SK-N-SH (cell line): ENCODE data around the gene RAB3IL1. TPM values are rescaled to one million over a fixed set of nuclear protein-coding genes. Genes with fewer than 3 reads are reported as not detected.

Experiments
- CTCF ChIA-PET: fragments of 300-600, 350-600 bp; formaldehyde crosslinking; extraction: SDS; loops from one replicate; lab custom pipeline; 2021; lab: Yijun Ruan, JAX
- POLR2A ChIA-PET: fragments of 350-600 bp; sonication (Branson Sonifier 250); formaldehyde crosslinking; extraction: SDS; loops from one replicate; lab custom pipeline; 2020; ENCODE audit warnings: antibody characterized with exemption, inconsistent platforms; lab: Yijun Ruan, JAX
- DNase-seq: peaks from one replicate; pipeline ENCODE4 v3.0.0; 2012
- H2AFZ ChIP-seq: fragments of 200-600 bp; sonication (generic); 2 replicates; pipeline ENCODE4 v1.8.1; 2016; ENCODE audit warnings: antibody characterized with exemption, mild to moderate bottlenecking, low read depth
- H3F3A ChIP-seq: fragments of 200-600 bp; sonication (generic); replicated peaks from 2 replicates; pipeline ENCODE3; 2016; ENCODE audit warnings: antibody characterized with exemption, mild to moderate bottlenecking; ENCODE audit not compliant: insufficient read depth
- H3K27ac ChIP-seq, 2 experiments: fragments of 200-500 bp in 1 of 2; fragments of 200-600 bp in 1 of 2; sonication (Bioruptor generic) in 1 of 2; sonication (generic), shearing (Covaris generic) in 1 of 2; 2 replicates each; pipeline versions ENCODE4 v1.5.1 to v1.6.1; 2014 to 2016; ENCODE audit warnings: low read depth in 2 of 2, inconsistent platforms in 1 of 2, low read length in 1 of 2, mild to moderate bottlenecking in 1 of 2, mixed read lengths in 1 of 2
- H3K27me3 ChIP-seq: fragments of 200-600 bp; sonication (generic), shearing (Covaris generic); 2 replicates; pipeline ENCODE4 v1.6.1; 2016; ENCODE audit warnings: mixed run types; ENCODE audit not compliant: insufficient read depth
- H3K36me3 ChIP-seq, 2 experiments: fragments of 200-500 bp in 1 of 2; fragments of 200-600 bp in 1 of 2; sonication (Bioruptor generic) in 1 of 2; sonication (generic) in 1 of 2; replicated peaks in 1 of 2; 2 replicates each; pipeline versions ENCODE3 to v1.5.1; 2014 to 2016; ENCODE audit warnings: low read length in 1 of 2, mild to moderate bottlenecking in 1 of 2; ENCODE audit not compliant: insufficient read depth in 2 of 2, control insufficient read depth in 1 of 2
- H3K4me1 ChIP-seq, 2 experiments: fragments of 200-500 bp in 1 of 2; fragments of 200-600 bp in 1 of 2; sonication (Bioruptor generic) in 1 of 2; sonication (generic), shearing (Covaris generic) in 1 of 2; 2 replicates each; pipeline versions ENCODE4 v1.5.1 to v1.6.1; 2014 to 2016; ENCODE audit warnings: low read depth in 1 of 2, low read length in 1 of 2, mixed run types in 1 of 2; ENCODE audit not compliant: insufficient read depth in 2 of 2, control insufficient read depth in 1 of 2
- H3K4me2 ChIP-seq: fragments of 200-600 bp; sonication (generic), shearing (Covaris generic); 2 replicates; pipeline ENCODE4 v1.6.1; 2017; ENCODE audit warnings: mixed run types
- H3K4me3 ChIP-seq, 2 experiments: fragments of 200-500 bp in 1 of 2; fragments of 200-600 bp in 1 of 2; sonication (Bioruptor generic) in 1 of 2; sonication (generic), shearing (Covaris generic) in 1 of 2; 2 replicates each; pipeline versions ENCODE4 v1.5.1 to v1.8.1; 2014 to 2016; ENCODE audit warnings: low read depth in 2 of 2, inconsistent platforms in 1 of 2, low read length in 1 of 2, mild to moderate bottlenecking in 1 of 2, mixed read lengths in 1 of 2, moderate library complexity in 1 of 2
- H3K79me2 ChIP-seq: fragments of 200-600 bp; sonication (generic); 2 replicates; pipeline ENCODE4 v1.8.1; 2017; ENCODE audit warnings: mild to moderate bottlenecking; ENCODE audit not compliant: insufficient read depth
- H3K9ac ChIP-seq: fragments of 200-600 bp; sonication (generic); 2 replicates; pipeline ENCODE4 v1.6.1; 2017; ENCODE audit warnings: mixed run types
- H3K9me2 ChIP-seq: fragments of 200-600 bp; sonication (generic); 2 replicates; pipeline ENCODE4 v1.6.1; 2017; ENCODE audit warnings: mixed run types
- H3K9me3 ChIP-seq: fragments of 200-600 bp; sonication (generic); 2 replicates; pipeline ENCODE4 v1.6.1; 2017; ENCODE audit warnings: mixed run types, mild to moderate bottlenecking, moderate library complexity
- H4K20me1 ChIP-seq: fragments of 200-600 bp; sonication (generic); 2 replicates; pipeline ENCODE4 v1.6.1; 2017; ENCODE audit warnings: mild to moderate bottlenecking, mixed run types; ENCODE audit not compliant: insufficient read depth
- CTCF ChIP-seq: fragments of 200-600 bp; sonication (generic); IDR thresholded peaks from 2 replicates; pipeline ENCODE4 v1.6.1; 2017; ENCODE audit warnings: antibody characterized with exemption, mild to moderate bottlenecking, moderate library complexity
- EP300 ChIP-seq, 2 experiments: IDR thresholded peaks; 2 replicates each; pipeline versions ENCODE4 v1.4.0 to v1.6.1; 2012; ENCODE audit warnings: borderline replicate concordance in 1 of 2, low read depth in 1 of 2, low read length in 1 of 2
- EZH2phosphoT487 ChIP-seq: fragments of 200-600 bp; sonication (generic); IDR thresholded peaks from 2 replicates; pipeline ENCODE4 v1.6.1; 2017; ENCODE audit warnings: low read depth, mixed run types, mild to moderate bottlenecking, antibody characterized with exemption, moderate library complexity, borderline replicate concordance
- FOSL2 ChIP-seq: IDR thresholded peaks from 2 replicates; pipeline ENCODE4 v1.4.0; 2012; ENCODE audit warnings: low read depth, mild to moderate bottlenecking, moderate library complexity, borderline replicate concordance
- FOXJ3 ChIP-seq: sonication (generic); formaldehyde crosslinking; IDR thresholded peaks from 2 replicates; pipeline ENCODE4 v1.5.1; 2020; ENCODE audit warnings: mild to moderate bottlenecking, missing genetic modification reagents
- FOXM1 ChIP-seq: IDR thresholded peaks from 2 replicates; pipeline ENCODE4 v1.4.0; 2012; ENCODE audit warnings: low read depth, mild to moderate bottlenecking
- GATA2 ChIP-seq: sonication (generic); formaldehyde crosslinking; IDR thresholded peaks from 2 replicates; pipeline ENCODE4 v1.5.0; 2020; ENCODE audit warnings: mild to moderate bottlenecking, missing genetic modification reagents
- JUND ChIP-seq: IDR thresholded peaks from 2 replicates; pipeline ENCODE4 v1.4.0; 2012
- NFIC ChIP-seq: IDR thresholded peaks from 2 replicates; pipeline ENCODE4 v1.4.0; 2012; ENCODE audit warnings: borderline replicate concordance
- PBX3 ChIP-seq: IDR thresholded peaks from 2 replicates; pipeline ENCODE4; 2012
- RAD21 ChIP-seq: IDR thresholded peaks from 2 replicates; pipeline ENCODE4 v1.6.1; 2012; ENCODE audit warnings: mild to moderate bottlenecking, low read length
- RFX5 ChIP-seq: IDR thresholded peaks from 2 replicates; pipeline ENCODE4 v1.6.1; 2012; ENCODE audit warnings: mild to moderate bottlenecking, improper control_type of control experiment, low read length
- RXRA ChIP-seq: IDR thresholded peaks from 2 replicates; pipeline ENCODE4 v1.4.0; 2012; ENCODE audit warnings: low read depth, mild to moderate bottlenecking, borderline replicate concordance
- SIN3A ChIP-seq: IDR thresholded peaks from 2 replicates; pipeline ENCODE4 v1.6.1; 2012; ENCODE audit warnings: low read depth, mild to moderate bottlenecking, low read length, moderate library complexity, borderline replicate concordance
- SMC3 ChIP-seq: IDR thresholded peaks from 2 replicates; pipeline ENCODE4 v1.6.1; 2012; ENCODE audit warnings: low read depth, low read length, improper control_type of control experiment
- TAF1 ChIP-seq: IDR thresholded peaks from 2 replicates; pipeline ENCODE4 v1.6.1; 2012; ENCODE audit warnings: low read depth, mild to moderate bottlenecking, low read length, moderate library complexity, borderline replicate concordance
- USF2 ChIP-seq: fragments of 150-350 bp; IDR thresholded peaks from 2 replicates; pipeline ENCODE4 v1.6.1; 2017; ENCODE audit warnings: antibody characterized with exemption, low read length, low read depth, borderline replicate concordance
- ZBTB33 ChIP-seq: IDR thresholded peaks from 2 replicates; pipeline ENCODE4 v1.4.0; 2012; ENCODE audit warnings: low read depth, borderline replicate concordance
- WGBS: methylation state at CpG from one replicate; pipeline ENCODE4 v1.1.6; 2017; ENCODE audit warnings: low lambda C conversion rate; 5-methylcytosine and 5-hydroxymethylcytosine counted together
- polyA plus RNA-seq, 3 experiments: library from polyadenylated mRNA; depleted of rRNA; stranded (reverse); fragments of >200 nt; gene quantifications; 2 replicates each; pipeline ENCODE4 v1.2.3, GENCODE V29; 2012

Gene RAB3IL1
- polyA plus RNA-seq, 1 of the 3 experiments (the other 2 are of a cell fraction): 10.2 TPM

- no peak overlapping the region for H3K9ac ChIP-seq
- no peaks in the 10 kb centered on the region for H3K27me3 ChIP-seq
- H3K9me3 ChIP-seq: no peaks in the 10 kb centered on the region
- 80% methylated on average over 3 of the region's 3 CpGs for WGBS
- H2AFZ ChIP-seq: no peak overlapping the region
- peaks cover 3% of the 10 kb centered on the region for H3F3A ChIP-seq
- no peaks in the 10 kb centered on the region for H3K79me2 ChIP-seq
- no peaks in the 10 kb centered on the region for H3K36me3 ChIP-seq
- ChIA-PET POLR2A (interaction anchor here (0.6 to 4.0 kb wide), 2 partner anchors 15 to 137 kb away, joined by 3 to 76 read pairs; partner anchors contain the start of gene FTH1), CTCF (interaction anchor here (8.5 to 10.4 kb wide), 2 partner anchors 52 to 129 kb away, joined by 142 to 543 read pairs; no protein-coding TSS in a partner anchor)
- no peak overlapping the region for H3K4me3 ChIP-seq
- no peak overlapping the region for H3K4me2 ChIP-seq
- H3K27ac ChIP-seq: no peak overlapping the region
- no peaks in the 10 kb centered on the region for H4K20me1 ChIP-seq
- H3K9me2 ChIP-seq: no peaks in the 10 kb centered on the region
- no peak for DNase-seq
- peaks cover 11 to 14% of the 10 kb centered on the region in 2 experiments; a peak in 2 of 4 replicates for H3K4me1 ChIP-seq
- TF ChIP-seq ZBTB33: no peak
Measured at GRCh38 chr11:61952882-61953281, 35.5 kb upstream of the RAB3IL1 start.

- Histone ChIP-seq H3K9me3 (no peaks in the 10 kb centered on the region), H3K36me3 (no peaks in the 10 kb centered on the region), H2AFZ (no peak overlapping the region), H3K27ac (no peak overlapping the region), H3K4me3 (no peak overlapping the region), H3K4me1 (peaks cover 11 to 18% of the 10 kb centered on the region in 2 experiments; a peak in 2 of 4 replicates), H3K9ac (no peak overlapping the region), H3K4me2 (no peak overlapping the region), H3K27me3 (no peaks in the 10 kb centered on the region), H4K20me1 (no peaks in the 10 kb centered on the region), H3K9me2 (no peaks in the 10 kb centered on the region), H3K79me2 (no peaks in the 10 kb centered on the region), H3F3A (peaks cover 3% of the 10 kb centered on the region)
- ChIA-PET CTCF (interaction anchor here (0.8 to 10.4 kb wide), 6 partner anchors 10 to 155 kb away, joined by 3 to 543 read pairs (median 6); no protein-coding TSS in a partner anchor), POLR2A (interaction anchor here (1.1 to 4.0 kb wide), 3 partner anchors 12 to 136 kb away, joined by 4 to 76 read pairs (median 12); partner anchors contain the start of gene FTH1)
- no peak for DNase-seq
- WGBS: 88% methylated on average over 11 of the region's 11 CpGs
- TF ChIP-seq FOXJ3 (CRISPR knock-in tag): no peak
- TF ChIP-seq FOSL2: no peak
- TF ChIP-seq ZBTB33: no peak
- no peak for TF ChIP-seq PBX3
- no peak for TF ChIP-seq TAF1
- TF ChIP-seq CTCF: no peak
- TF ChIP-seq SIN3A: no peak
- no peak for TF ChIP-seq USF2
- no peak for TF ChIP-seq EZH2phosphoT487
- no peak for TF ChIP-seq RAD21
- no peak for TF ChIP-seq RXRA
- TF ChIP-seq EP300 (IDR thresholded peaks at IDR 0.05; ENCODE audit: borderline replicate concordance in 1 of 2, low read depth in 1 of 2, low read length in 1 of 2): no peak
- TF ChIP-seq RFX5: no peak
- no peak for TF ChIP-seq JUND
- no peak for TF ChIP-seq GATA2 (CRISPR knock-in tag)
- TF ChIP-seq FOXM1: no peak
- no peak for TF ChIP-seq NFIC
- no peak for TF ChIP-seq SMC3
Measured at GRCh38 chr11:61951484-61952135, 34.2 kb upstream of the RAB3IL1 start.
